NCI-H526 treated with DMSO at 0.1 percent for 48 hours (cell line): ENCODE results near the gene ESYT1.
"Not testable (repeated sequence)": the region's sequence is repeated elsewhere in the genome, so short reads cannot be mapped to it uniquely, and the experiment has no call there.

Experiments used
- DNase-seq: peaks from one replicate; lab custom pipeline; 2025; lab: John Stamatoyannopoulos, UW

Gene ESYT1

DNA sequence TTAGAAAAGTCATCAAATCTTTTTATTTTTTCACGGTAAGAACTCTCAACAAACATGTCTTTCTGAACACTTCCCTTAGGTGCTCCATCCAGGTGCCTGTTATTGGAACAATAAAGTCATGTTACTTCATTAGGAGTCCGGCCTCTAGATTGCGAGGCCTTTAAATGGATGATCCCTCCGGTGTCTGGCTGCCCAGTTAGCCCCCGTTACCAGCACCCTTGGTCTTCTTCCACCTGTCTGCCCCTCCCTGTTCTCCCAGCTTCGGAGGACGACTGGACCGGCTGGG lies 24.3 kb upstream of the ESYT1 start:
- DNase-seq = no peak

DNA sequence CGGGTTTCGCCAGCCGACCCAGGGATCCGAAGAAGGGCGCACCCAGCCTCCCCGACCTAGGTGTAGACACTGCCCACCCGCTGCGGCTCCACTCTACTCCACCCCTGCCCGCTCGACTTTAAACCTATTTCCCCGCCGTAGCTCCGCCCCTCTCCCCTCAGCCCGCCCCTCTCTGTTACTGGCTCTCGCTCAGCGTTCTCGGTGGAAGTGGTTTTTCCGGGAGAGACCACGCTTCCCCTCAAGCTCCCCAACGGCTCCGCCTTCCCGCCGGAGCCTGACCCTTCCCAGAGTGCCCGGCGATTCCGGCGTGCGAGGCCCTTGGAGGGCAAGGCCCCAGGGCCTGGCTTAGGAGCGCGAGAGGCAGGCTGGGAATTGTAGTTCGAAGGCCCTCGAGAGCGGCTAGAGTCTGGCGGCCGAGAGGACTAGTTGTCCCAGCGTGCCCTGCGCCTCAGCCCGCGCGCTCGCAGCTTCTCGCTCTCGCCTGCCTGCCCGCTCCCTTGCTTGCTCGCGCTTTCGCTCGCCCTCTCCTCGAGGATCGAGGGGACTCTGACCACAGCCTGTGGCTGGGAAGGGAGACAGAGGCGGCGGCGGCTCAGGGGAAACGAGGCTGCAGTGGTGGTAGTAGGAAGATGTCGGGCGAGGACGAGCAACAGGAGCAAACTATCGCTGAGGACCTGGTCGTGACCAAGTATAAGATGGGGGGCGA lies 23.8 kb upstream of the ESYT1 start, which contains the start of gene PA2G4:
TSS of gene PA2G4 (plus strand) at position 451 of the 706 bp plus-strand sequence. CDS start at position 630, 179 bp downstream.
- DNase-seq = peak; percentile 98

DNA sequence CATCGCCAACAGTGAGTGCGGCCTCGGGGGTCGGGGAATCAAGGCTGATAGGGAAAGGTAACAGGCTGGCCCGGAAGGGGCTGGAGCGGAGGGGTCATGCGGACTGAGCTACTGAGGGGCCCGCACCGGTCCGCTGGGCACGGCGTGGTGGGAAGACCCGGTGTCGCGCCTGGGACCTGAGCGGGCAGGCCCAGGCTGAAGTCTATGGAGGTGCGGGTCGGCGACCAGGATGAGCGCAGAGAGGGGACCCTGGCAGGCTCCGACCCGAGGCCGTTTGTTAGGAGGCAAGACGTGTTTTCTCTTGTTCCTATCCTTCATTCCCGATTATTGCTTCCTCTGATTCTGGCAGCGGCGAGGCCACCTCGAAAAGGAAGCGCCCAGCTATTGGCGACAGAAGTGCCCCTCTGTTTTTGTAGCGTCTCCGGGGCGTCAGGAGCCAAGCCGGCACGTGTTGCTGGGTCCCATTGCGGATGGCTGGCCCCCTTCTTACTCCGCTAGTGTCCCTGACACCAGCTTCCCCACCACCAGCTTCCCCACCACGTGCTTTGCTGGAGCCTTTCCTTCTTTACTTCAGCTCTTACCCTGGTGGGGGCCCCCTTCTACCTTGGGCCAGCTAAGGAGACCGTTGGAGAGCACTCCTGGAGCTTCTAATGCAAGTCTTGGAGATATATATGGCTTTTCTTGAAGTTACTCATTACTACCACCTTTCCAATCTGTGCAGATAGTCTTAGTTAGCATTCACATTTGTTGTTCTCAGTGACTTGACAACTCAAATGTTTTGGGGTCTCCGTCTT lies 23.1 kb upstream of the ESYT1 start:
- no peak for DNase-seq

DNA sequence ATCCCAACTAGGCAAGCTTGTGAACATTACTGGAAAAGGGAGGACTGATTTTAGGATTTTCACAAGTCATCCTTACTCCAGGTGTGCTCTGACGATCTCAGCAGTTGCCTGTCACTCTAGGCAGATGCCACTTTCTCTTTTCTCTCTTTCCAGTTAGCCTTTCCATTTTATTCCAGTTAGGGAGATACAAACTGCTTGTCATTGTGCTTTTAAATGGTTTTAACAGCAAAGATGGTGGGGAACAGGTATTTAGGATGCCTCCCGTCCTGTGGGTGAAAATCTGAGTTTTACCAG lies 22.5 kb upstream of the ESYT1 start:
- DNase-seq = no peak

DNA sequence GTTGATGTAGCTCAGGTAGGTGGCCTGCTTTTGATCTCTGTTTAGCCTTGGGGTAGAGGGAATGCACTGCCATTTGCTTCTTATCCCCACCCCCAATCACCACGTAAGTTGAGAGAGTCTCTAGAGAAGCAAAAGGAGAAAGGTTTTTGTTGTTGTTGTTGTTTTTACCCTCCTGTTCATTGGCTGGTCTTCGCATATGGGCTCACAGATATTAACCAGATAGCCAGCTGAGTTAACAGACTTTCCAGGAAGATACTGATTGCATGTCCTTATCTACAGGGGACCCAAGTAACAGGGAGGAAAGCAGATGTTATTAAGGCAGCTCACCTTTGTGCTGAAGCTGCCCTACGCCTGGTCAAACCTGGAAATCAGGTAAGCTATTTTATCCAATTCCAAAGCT lies 20.8 kb upstream of the ESYT1 start:
- no peak for DNase-seq

DNA sequence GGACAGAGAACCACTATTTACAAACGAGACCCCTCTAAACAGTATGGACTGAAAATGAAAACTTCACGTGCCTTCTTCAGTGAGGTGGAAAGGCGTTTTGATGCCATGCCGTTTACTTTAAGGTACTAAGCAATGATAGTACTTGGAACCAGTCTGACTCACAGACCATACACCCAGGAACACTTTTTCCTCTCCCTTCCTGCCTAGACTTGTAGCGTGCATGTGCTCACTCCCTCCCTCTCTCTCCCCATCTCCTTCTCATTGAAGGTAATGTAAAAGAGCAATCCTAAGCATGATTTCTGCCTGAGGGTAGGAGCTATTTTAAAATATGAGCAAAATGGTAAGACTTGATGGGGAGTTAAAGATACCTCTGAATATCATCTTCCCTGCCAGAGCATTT lies 17.5 kb upstream of the ESYT1 start:
- DNase-seq = no peak

DNA sequence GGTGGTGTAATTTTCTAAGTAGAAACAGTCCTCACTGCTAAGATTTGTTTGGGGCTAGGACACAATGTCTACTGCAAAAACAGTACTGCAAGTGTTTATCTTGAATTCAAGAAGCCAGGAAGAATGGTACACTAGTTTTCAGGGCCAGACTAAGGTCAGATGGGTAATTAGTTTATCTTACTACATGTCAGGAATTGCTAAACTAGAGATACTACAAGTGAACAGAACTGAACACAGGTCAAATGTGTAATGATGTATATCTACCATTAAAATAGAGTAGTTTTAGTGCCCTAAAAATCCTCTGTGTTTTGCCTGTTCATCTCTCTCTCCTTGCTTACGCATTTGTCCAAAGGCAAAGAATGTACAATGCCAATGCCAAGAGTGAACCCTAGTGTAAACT lies 14.0 kb upstream of the ESYT1 start:
- DNase-seq = no peak

DNA sequence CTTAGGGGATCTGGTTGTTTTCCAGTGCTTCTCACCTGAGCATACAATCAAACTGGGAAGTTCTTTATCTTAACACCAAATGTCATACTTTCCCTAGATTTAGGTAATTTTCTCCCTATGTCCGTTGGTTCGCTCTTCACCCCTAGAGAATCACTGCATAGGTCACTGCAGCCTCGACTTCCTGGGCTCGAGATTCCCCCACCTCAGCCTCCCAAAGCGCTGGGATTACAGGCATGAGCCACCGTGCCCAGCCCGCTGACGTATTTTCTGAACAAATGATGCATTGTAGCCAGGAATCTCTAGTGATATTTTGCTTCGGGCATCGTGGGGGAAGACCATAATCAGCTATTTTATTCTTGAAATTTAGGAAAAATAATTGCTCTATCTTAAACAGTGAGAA lies 12.7 kb upstream of the ESYT1 start:
- DNase-seq = no peak

DNA sequence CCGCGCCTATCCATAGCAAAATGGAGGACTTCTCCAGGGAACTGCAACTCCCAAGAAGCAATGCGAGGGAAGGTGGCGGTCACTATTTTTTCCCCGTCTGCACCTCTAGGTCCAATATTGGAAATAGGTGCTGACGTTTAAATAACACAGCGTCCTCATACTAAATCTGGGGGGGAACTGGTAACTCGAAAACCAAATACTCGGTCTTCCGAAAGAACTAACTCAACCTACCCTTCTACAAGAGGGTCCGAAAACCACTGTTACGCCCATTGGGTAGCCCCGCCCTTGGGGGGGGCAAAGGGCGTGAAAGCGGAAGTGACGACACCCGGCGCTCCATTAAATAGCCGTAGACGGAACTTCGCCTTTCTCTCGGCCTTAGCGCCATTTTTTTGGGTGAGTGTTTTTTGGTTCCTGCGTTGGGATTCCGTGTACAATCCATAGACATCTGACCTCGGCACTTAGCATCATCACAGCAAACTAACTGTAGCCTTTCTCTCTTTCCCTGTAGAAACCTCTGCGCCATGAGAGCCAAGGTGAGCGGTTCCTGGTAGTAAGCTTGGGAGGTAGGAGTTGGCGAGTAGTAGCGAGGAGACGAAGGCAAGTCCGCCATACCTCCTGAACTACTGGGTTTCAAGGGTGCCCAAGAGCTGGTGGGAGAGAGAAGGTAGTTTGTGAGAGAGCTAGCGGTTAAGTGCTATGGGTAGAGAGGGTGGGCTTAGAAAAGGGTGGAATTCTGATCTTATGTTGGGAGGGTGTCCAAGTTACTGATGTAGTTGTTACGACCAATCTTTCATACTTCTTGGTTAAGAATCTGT lies 11.6 kb upstream of the ESYT1 start, which contains the start of gene RPL41:
TSS of gene RPL41 (plus strand) at position 367 of the 815 bp plus-strand sequence.
- DNase-seq = peak; percentile 84

DNA sequence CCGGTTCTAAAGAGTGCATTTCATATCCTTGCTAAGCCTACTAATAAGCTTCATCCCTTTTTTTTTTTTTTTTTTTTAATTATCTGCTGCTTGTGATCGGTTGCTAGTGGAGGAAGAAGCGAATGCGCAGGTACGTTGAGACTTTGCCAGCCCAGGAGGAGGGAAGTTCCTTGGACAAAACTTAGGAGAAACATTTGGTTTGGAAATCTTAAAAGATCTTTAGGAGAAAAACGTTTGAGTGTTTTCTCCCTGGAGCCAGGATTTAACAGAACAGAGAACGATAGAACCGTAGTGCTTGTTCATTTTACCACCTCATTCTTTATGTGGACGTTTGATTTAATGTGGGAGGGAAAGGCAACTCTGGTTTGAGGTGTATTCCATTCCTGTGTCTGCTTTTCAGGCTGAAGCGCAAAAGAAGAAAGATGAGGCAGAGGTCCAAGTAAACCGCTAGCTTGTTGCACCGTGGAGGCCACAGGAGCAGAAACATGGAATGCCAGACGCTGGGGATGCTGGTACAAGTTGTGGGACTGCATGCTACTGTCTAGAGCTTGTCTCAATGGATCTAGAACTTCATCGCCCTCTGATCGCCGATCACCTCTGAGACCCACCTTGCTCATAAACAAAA lies 10.9 kb upstream of the ESYT1 start:
- not testable (repeated sequence) for DNase-seq

DNA sequence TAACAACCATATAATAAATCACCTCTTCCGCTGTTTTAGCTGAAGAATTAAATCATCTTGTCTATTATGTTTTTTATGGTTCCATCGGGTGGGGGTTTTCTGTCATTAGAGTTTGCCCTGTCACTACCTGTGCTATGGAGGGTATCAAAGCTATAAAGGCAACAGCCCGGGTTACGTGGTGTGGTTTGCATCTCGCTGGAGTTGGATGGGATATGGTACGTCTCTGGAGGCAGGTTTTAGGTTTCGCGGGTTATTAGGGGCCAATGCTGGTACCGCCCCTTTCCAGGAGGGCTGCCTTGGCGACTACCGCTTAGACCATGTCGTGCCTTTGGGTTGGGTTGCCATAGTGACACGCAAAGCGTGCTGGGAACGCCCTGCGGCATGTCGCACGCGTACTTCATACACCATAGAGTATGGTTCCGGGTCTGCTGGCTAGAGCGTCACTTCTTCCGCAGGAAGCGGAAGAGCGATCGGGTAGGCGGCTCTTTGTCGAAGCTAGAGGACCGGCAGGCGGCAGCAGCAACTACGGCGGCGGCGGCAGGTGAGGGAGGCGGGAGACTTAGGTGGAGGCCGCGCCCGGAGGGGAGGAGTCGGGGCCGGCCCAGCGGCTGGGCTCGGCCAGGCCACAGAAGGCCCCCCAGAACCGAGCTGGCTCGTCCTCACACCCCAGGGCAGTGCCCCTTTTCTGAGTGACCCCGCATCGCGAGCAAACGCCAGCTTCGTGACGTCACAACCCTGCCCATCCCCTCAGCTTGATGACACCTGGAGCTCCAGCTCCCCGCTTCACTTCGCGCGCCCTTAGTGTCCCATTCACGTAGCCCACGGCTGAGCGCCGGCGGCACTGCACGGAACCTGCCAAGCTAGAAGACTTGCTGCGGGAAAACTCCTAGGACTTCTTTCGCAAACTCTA lies 10.0 kb upstream of the ESYT1 start, which contains the start of gene ZC3H10:
TSS of gene ZC3H10 (plus strand) at position 489 of the 910 bp plus-strand sequence. CDS start 2,297 bp downstream, outside the sequence.
- peak; percentile 98 for DNase-seq

DNA sequence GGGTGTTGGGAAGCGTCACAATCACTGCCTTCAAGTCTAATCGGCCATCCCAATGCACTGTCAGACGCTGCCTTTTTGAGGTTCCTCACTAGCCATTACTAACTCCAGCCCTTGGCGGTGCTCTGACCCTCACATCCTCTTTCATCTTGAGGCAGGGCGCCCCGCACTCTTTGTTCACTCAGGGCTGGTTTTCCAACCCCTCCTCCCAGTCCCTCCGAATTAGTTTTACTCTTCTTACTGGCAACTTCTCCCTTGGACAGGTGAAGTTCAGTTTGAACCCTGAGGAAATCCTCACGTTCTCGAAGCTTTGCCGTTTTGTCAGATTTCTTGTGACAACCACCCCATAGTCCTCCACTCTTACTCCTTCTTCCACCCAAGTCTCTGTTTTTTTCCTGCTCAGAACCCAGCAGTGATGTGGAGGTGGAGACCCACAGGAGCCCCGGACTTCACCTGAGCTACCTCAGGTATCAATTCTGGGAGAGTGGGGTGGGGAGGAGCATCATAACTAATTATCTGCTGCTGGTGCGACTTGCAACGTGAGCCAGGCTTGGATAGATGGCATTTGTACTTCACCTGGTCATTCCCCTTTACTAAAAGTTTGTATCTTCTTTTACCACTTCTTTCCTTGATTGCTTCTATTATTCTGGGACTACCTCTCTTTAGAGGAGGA lies 9.2 kb upstream of the ESYT1 start:
- DNase-seq = no peak

DNA sequence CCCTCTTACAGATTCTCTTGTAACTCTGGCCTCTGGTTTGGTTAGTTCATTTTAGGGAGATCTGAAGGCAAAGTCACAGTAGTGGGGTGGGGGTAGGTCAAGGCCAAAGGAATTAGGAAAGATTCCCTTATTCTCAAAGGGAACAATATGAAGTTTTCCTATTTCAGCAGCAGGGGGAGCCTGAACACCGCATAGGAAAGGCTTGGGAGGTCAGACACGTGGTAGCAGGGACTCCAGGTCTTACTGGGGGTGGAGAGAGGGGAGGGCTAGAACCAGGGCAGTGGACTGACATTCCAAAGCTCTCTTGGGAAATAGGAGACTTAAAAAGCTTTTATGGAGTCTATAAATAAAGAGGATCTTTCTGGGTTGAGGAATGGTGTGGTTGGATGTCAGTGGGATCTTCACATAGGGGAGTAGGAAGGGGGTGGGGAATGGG lies 8.7 kb upstream of the ESYT1 start:
- peak; percentile 53 for DNase-seq

DNA sequence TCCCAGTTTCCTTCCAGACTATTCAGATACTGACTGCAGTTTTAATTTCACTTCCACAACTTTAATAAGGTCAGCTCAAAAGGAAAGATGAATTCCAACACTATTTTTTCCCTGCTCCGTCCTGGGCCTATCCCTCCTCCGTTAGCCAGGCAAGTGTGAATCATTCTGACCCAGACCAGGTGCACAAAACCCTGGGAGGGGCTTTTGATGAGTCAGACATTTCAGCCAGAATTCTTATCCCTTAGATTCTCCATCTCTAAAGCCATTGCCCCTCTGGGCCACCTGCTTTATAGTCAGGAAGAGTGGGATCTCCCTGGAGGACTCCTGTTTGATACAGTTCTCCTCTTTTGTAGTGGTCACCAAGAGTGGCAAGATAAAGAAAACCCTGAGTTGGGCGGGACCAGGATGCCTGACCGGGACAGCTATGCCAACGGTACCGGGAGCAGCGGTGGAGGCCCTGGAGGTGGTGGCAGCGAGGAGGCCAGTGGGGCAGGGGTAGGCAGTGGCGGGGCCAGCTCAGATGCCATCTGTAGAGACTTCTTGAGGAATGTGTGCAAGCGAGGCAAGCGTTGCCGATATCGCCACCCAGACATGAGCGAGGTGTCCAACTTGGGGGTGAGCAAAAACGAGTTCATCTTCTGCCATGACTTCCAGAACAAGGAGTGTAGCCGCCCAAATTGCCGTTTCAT lies 7.8 kb upstream of the ESYT1 start:
- no peak for DNase-seq

DNA sequence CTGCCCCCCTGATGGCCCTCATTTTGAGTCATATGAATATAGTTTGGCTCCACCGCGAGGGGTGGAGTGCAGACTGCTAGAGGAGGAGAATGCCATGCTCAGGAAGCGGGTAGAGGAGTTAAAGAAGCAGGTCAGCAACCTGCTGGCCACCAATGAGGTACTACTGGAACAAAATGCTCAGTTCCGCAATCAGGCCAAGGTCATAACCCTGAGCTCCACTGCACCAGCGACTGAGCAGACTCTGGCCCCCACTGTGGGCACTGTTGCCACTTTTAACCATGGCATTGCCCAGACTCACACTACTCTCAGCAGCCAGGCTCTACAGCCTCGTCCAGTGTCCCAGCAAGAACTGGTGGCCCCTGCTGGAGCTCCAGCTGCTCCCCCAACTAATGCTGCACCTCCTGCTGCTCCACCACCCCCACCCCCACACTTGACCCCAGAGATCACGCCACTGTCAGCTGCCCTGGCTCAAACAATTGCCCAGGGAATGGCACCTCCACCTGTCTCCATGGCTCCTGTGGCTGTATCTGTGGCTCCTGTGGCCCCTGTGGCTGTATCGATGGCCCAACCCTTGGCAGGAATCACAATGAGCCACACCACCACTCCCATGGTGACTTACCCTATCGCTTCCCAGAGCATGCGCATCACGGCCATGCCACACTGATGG lies 6.7 kb upstream of the ESYT1 start:
- no peak for DNase-seq

DNA sequence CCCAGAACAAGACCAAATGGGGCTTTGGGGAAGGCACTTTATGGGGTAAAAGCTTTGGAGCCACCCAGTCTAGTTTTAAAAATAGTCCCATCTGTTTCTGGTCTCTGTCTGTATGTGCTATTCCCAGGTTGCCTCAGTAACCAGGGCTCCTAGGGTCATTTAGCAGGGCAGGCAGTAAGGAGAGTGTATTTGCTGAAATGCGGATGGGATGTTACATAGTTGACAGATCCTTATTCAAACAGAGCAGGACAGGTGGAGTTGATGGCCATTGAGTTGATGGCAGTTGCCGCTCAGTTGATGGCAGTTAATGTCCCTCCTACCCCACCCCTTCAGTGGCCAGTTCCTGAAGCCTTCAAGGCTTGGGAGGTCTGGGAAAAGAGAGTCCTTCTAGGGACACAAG lies 5.4 kb upstream of the ESYT1 start:
- no peak for DNase-seq

DNA sequence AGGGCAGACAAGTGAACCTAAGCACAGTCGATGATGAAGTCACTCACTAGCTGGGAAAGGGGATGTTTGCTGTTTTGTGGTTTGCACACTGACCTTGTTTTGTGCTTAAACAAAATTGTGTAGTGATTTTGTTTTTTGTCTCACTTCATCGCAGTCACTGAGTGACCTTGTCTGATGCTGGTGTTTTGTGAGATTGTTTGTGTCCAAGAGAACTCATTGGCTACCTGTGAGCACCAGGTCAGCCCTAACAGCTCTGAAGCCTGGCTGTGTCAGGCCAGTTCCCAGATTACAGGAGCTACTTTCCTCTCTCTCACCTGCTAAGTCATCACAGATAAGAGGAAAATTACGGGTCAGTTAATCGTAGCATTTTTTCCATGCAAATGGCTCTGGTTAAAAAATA lies 3.9 kb upstream of the ESYT1 start:
- no peak for DNase-seq

DNA sequence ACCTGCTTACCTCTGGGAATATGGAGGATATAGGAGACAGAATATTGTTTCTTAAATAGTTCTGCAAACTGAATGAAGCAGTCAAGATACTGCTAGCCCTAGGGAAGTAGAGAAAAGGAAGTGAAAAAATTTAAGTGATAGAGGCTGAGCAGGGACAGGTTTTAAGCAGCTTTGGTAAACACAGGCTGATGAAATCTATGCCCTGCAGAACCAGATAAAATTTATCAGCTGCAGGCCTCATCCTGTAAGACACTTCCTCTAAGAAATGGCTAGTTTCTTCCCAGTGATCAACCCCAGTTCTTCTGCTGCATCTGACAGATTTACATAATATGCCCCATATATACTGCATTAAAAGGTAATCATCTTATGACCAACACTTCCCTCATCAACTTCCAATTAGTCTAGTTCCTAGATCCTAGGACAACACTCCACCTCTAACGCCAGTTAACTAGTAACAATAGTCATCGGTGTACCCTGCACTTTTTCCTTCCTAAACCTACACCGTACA lies 1.3 kb upstream of the ESYT1 start:
- no peak for DNase-seq

DNA sequence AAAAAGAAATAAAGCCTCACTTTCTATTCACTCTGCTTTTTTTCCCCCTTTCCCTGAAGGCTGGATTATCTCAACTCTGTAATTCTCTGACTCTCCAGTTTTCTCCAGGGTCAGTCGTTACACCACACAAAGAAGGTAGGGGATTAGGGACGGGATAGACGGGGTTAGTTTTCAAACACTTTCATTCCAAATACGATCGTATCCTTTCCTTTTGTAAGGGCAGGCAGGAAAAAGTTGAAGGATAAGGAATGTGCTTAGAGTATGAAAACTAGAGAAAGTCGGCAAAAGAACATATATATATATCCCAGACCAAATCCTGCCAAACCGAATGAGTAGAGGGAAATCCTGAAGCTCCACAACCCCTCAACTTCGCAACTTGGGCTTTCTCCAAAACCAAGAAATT lies 581 bp upstream of the ESYT1 start:
- DNase-seq = no peak
